ENCODE results near the gene GRB2.

DNA sequence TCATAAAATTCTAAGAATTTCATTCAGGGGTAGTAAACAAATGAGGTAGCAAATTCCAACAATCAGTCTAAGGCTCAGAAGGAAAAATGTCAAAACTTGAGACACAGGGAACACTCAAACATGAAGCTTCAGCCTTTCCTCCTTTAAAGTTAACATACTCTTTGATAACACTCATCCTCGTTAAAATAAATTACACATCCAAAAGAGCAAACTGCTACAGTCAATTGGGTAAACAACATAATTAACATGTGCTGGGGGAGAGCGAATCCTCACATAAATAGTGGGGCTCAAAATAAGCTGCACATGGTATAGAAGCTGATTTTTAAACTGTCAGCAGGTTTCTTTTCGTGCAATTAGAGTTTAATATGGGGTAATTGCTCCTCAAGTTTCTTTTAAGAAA lies 12.9 kb downstream of the GRB2 start:
- TF ChIP-seq NR2C2 (CRISPR knock-in tag; IDR thresholded peaks at IDR 0.05): no peak
- TF ChIP-seq TCF7 (CRISPR knock-in tag; IDR thresholded peaks at IDR 0.05; ENCODE audit: low read depth): no peak
- TF ChIP-seq, protein P1, sequence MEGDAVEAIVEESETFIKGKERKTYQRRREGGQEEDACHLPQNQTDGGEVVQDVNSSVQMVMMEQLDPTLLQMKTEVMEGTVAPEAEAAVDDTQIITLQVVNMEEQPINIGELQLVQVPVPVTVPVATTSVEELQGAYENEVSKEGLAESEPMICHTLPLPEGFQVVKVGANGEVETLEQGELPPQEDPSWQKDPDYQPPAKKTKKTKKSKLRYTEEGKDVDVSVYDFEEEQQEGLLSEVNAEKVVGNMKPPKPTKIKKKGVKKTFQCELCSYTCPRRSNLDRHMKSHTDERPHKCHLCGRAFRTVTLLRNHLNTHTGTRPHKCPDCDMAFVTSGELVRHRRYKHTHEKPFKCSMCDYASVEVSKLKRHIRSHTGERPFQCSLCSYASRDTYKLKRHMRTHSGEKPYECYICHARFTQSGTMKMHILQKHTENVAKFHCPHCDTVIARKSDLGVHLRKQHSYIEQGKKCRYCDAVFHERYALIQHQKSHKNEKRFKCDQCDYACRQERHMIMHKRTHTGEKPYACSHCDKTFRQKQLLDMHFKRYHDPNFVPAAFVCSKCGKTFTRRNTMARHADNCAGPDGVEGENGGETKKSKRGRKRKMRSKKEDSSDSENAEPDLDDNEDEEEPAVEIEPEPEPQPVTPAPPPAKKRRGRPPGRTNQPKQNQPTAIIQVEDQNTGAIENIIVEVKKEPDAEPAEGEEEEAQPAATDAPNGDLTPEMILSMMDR (IDR thresholded peaks at IDR 0.05): no peak
- TF ChIP-seq GRHL2 (CRISPR knock-in tag; IDR thresholded peaks at IDR 0.05; ENCODE audit: insufficient replicate concordance, severe bottlenecking): no peak
- TF ChIP-seq JUN (CRISPR knock-in tag; IDR thresholded peaks at IDR 0.05): no peak
- TF ChIP-seq, protein P2, sequence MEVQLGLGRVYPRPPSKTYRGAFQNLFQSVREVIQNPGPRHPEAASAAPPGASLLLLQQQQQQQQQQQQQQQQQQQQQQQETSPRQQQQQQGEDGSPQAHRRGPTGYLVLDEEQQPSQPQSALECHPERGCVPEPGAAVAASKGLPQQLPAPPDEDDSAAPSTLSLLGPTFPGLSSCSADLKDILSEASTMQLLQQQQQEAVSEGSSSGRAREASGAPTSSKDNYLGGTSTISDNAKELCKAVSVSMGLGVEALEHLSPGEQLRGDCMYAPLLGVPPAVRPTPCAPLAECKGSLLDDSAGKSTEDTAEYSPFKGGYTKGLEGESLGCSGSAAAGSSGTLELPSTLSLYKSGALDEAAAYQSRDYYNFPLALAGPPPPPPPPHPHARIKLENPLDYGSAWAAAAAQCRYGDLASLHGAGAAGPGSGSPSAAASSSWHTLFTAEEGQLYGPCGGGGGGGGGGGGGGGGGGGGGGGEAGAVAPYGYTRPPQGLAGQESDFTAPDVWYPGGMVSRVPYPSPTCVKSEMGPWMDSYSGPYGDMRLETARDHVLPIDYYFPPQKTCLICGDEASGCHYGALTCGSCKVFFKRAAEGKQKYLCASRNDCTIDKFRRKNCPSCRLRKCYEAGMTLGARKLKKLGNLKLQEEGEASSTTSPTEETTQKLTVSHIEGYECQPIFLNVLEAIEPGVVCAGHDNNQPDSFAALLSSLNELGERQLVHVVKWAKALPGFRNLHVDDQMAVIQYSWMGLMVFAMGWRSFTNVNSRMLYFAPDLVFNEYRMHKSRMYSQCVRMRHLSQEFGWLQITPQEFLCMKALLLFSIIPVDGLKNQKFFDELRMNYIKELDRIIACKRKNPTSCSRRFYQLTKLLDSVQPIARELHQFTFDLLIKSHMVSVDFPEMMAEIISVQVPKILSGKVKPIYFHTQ (CRISPR knock-in tag; IDR thresholded peaks at IDR 0.05): no peak
- no peak for TF ChIP-seq ZNF121 (CRISPR knock-in tag; IDR thresholded peaks at IDR 0.05)
- TF ChIP-seq, protein P3, sequence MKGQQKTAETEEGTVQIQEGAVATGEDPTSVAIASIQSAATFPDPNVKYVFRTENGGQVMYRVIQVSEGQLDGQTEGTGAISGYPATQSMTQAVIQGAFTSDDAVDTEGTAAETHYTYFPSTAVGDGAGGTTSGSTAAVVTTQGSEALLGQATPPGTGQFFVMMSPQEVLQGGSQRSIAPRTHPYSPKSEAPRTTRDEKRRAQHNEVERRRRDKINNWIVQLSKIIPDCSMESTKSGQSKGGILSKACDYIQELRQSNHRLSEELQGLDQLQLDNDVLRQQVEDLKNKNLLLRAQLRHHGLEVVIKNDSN (CRISPR knock-in tag; IDR thresholded peaks at IDR 0.05): no peak
